HepG2 (cell line): ENCODE data around the gene CDKN1A. TPM values are rescaled to one million over a fixed set of nuclear protein-coding genes. Genes with fewer than 3 reads are reported as not detected.
A peak's percentile ranks its signal among the peaks of the same experiment; 100 is the strongest.

Experiments used
- ATAC-seq: fragments of 200-7000 bp; cut with Tn5 transposase; 3 replicates; pipeline ENCODE4 v1.9.1; 2020; ENCODE audit warnings: mild to moderate bottlenecking, moderate library complexity
- BruUV-seq: library from RNA; stranded (reverse); fragments of 400-500 nt; replicated peaks from 2 replicates; lab custom pipeline; 2021; lab: Mats Ljungman, UMichigan
- CTCF ChIA-PET: fragments of 300-600 bp; formaldehyde crosslinking; extraction: SDS; loops from one replicate; lab custom pipeline; 2021; ENCODE audit warnings: low total read pairs, inconsistent platforms, low intra/inter-chr PET ratio; lab: Yijun Ruan, JAX
- POLR2A ChIA-PET: fragments of 350-600 bp; sonication (Branson Sonifier 250); formaldehyde crosslinking; loops from one replicate; lab custom pipeline; 2020; ENCODE audit warnings: antibody characterized with exemption, inconsistent platforms; lab: Yijun Ruan, JAX
- DNase-seq: peaks from one replicate; pipeline ENCODE4 v3.0.0-alpha.2; 2015; ENCODE audit warnings: low spot score
- FAIRE-seq: peaks from 3 replicates; lab custom pipeline; 2011; peaks lifted over from hg19 to GRCh38; lab: Jason Lieb, UNC
- H2AFZ ChIP-seq: one replicate; pipeline ENCODE4 v1.6.1; 2011; ENCODE audit warnings: low read length, inconsistent platforms
- H3K27ac ChIP-seq: fragments of 300-600 bp; 3 replicates; pipeline ENCODE4 v1.8.0; 2011; ENCODE audit warnings: mixed run types, mild to moderate bottlenecking, mixed read lengths, low read length, inconsistent platforms; ENCODE audit not compliant: insufficient read depth; ENCODE audit errors: extremely low read length
- H3K27me3 ChIP-seq, 2 experiments: fragments of 200-600 bp in 1 of 2; 2 replicates in 1 of 2; 3 replicates in 1 of 2; pipeline versions ENCODE4 v1.6.0 to v1.8.0; 2011; ENCODE audit warnings: low read length in 2 of 2, mild to moderate bottlenecking in 2 of 2, moderate library complexity in 2 of 2, inconsistent platforms in 1 of 2; ENCODE audit not compliant: insufficient read depth in 2 of 2, control insufficient read depth in 1 of 2
- H3K36me3 ChIP-seq, 2 experiments: fragments of 200-600 bp in 1 of 2; replicated peaks in 1 of 2; 2 replicates in 1 of 2; 3 replicates in 1 of 2; pipeline versions ENCODE4 v1.5.1 to v1.8.0; 2011; ENCODE audit warnings: low read length in 2 of 2, inconsistent platforms in 1 of 2; ENCODE audit not compliant: insufficient read depth in 2 of 2, control insufficient read depth in 1 of 2
- H3K4me1 ChIP-seq: 2 replicates; pipeline ENCODE4 v1.5.1; 2012; ENCODE audit warnings: low read length, inconsistent platforms; ENCODE audit not compliant: insufficient read depth
- H3K4me2 ChIP-seq: 2 replicates; pipeline ENCODE4 v1.6.0; 2011; ENCODE audit warnings: low read depth, low read length, inconsistent platforms
- H3K4me3 ChIP-seq, 3 experiments: fragments of 200-600 bp in 1 of 3; sonication (generic), shearing (Covaris generic) in 1 of 3; replicated peaks in 1 of 3; 2 replicates each; pipeline ENCODE4 v1.5.1; 2011 to 2016; ENCODE audit warnings: low read length in 3 of 3, inconsistent platforms in 2 of 3, low read depth in 2 of 3, mild to moderate bottlenecking in 2 of 3, control low read depth in 1 of 3, mixed read lengths in 1 of 3; ENCODE audit not compliant: insufficient read depth in 1 of 3
- H3K79me2 ChIP-seq: one replicate; pipeline ENCODE4 v1.6.1; 2011; ENCODE audit warnings: low read length, inconsistent platforms; ENCODE audit not compliant: insufficient read depth
- H3K9ac ChIP-seq: 2 replicates; pipeline ENCODE4 v1.6.0; 2011; ENCODE audit warnings: mild to moderate bottlenecking, low read depth, low read length, inconsistent platforms; ENCODE audit not compliant: insufficient read depth
- H3K9me3 ChIP-seq: 2 replicates; pipeline ENCODE4 v1.5.1; 2012; ENCODE audit warnings: mild to moderate bottlenecking, low read length
- H4K20me1 ChIP-seq: 2 replicates; pipeline ENCODE4 v1.6.0; 2011; ENCODE audit warnings: inconsistent platforms, mild to moderate bottlenecking, low read length, moderate library complexity; ENCODE audit not compliant: insufficient read depth
- ATF7 ChIP-seq, 2 experiments: fragments of 450-650 bp in 1 of 2; sonication (generic) in 1 of 2; formaldehyde crosslinking in 1 of 2; IDR thresholded peaks; 2 replicates each; pipeline versions ENCODE4 v1.4.0 to v1.6.1; 2016 to 2020; ENCODE audit warnings: antibody characterized with exemption in 1 of 2, mild to moderate bottlenecking in 1 of 2, missing genetic modification reagents in 1 of 2
- ATF7-NPFF ChIP-seq: sonication (generic); formaldehyde crosslinking; IDR thresholded peaks from 2 replicates; pipeline ENCODE4 v1.8.1; 2023; ENCODE audit warnings: mild to moderate bottlenecking, low read depth, missing genetic modification reagents, moderate library complexity
- CREB1 ChIP-seq, 2 experiments: fragments of 450-650 bp in 1 of 2; IDR thresholded peaks; 2 replicates each; pipeline ENCODE4 v1.6.1; 2016 to 2017; ENCODE audit warnings: control low read depth in 1 of 2, mild to moderate bottlenecking in 1 of 2, missing compliant biosample characterization in 1 of 2, missing genetic modification characterization in 1 of 2
- LRRFIP1 ChIP-seq: sonication (generic); formaldehyde crosslinking; conservative IDR thresholded peaks from 2 replicates; pipeline ENCODE4 v1.4.0; 2020; ENCODE audit warnings: missing genetic modification reagents
- SRSF9 ChIP-seq: fragments of 200-400 bp; formaldehyde crosslinking; IDR thresholded peaks from 2 replicates; pipeline ENCODE4 v1.6.1; 2018; ENCODE audit warnings: borderline replicate concordance, mild to moderate bottlenecking, low read depth, low read length; ENCODE audit not compliant: insufficient read depth, poor library complexity, severe bottlenecking
- WGBS: methylation state at CpG from one replicate; pipeline ENCODE4 v1.1.6; 2017; ENCODE audit warnings: low lambda C conversion rate; 5-methylcytosine and 5-hydroxymethylcytosine counted together
- in situ Hi-C: cut with HindIII; loops from 2 replicates; pipeline ENCODE4 v1.10.0; 2017; ENCODE audit warnings: low pct_unique_long_range_greater_than_20kb; ENCODE audit not compliant: extremely low pct_ligation_motif_present
- intact Hi-C: fragments of 100-400 bp; cut with micrococcal nuclease; formaldehyde crosslinking; loops from one replicate; pipeline ENCODE4 v1.10.0; 2022; ENCODE audit not compliant: unreplicated experiment
- polyA plus RNA-seq, 8 experiments: library from polyadenylated mRNA; depleted of rRNA in 3 of 8; stranded (reverse) in 7 of 8; unstranded in 1 of 8; fragments of >200 nt; fragmentation: Illumina TruSeq in 4 of 8; extraction: Trizol in 4 of 8; gene quantifications; 2 replicates each; pipeline versions ENCODE4 v1.2.1 to v1.2.3, GENCODE V29; 2011 to 2016; ENCODE audit warnings: low read depth in 4 of 8, missing spikeins in 1 of 8, mixed read lengths in 1 of 8; ENCODE audit not compliant: insufficient read depth in 1 of 8
- total RNA-seq, 5 experiments: library from RNA; depleted of rRNA; stranded (reverse); fragments of >200 nt; fragmentation: Illumina TruSeq; extraction: Trizol; gene quantifications; 2 replicates each; pipeline ENCODE4 v1.2.3, GENCODE V29; 2016; ENCODE audit warnings: low read depth in 1 of 5

CDKN1A gene
- total and polyA plus RNA-seq, 2 of the 13 experiments (the other 11 are each of a cell fraction or from before 2014, with no cell fraction given), result 60.7 to 92.1 TPM

GRCh38 chr6:36729161-36729524 is 50.6 kb downstream of the CDKN1A start:
- Histone ChIP-seq H3K4me2 (no peak overlapping the region), H3K4me3 (no peak overlapping the region), H3K27ac (no peak overlapping the region), H3K9ac (no peak overlapping the region), H3K27me3 (peaks cover 4 to 51% of the 10 kb centered on the region in 2 experiments; a peak in 3 of 5 replicates), H4K20me1 (no peaks in the 10 kb centered on the region), H2AFZ (no peak overlapping the region), H3K4me1 (no peaks in the 10 kb centered on the region), H3K79me2 (no peaks in the 10 kb centered on the region), H3K36me3 (no peaks in the 10 kb centered on the region), H3K9me3 (no peaks in the 10 kb centered on the region)
- WGBS, result 25% methylated on average over 3 of the region's 3 CpGs
- no peak for TF ChIP-seq ATF7-NPFF
- no peak for TF ChIP-seq SRSF9
- peak; percentile 47; the same call in 1 of the 2 replicates for TF ChIP-seq ATF7 (IDR thresholded peaks at IDR 0.05)
- TF ChIP-seq ATF7 (CRISPR knock-in tag; IDR thresholded peaks at IDR 0.05), result no peak
- peak; percentile 29; the same call in 1 of the 2 replicates for TF ChIP-seq CREB1 (IDR thresholded peaks at IDR 0.05)
- TF ChIP-seq CREB1 (CRISPR knock-in tag; IDR thresholded peaks at IDR 0.05), result no peak
- ATAC-seq (no peak), DNase-seq (no peak), FAIRE-seq (no peak)
- BruUV-seq, result no TSS peak
- CTCF ChIA-PET, result interaction anchor here (0.6 kb wide), 1 partner anchor 48 kb away, joined by 4 read pairs; no protein-coding TSS in a partner anchor
- in situ Hi-C loops (no loop called here), intact Hi-C loops (no loop called here)
- POLR2A ChIA-PET, result no interaction called here

- CTCF ChIA-PET, result no interaction called here
Measured at GRCh38 chr6:36730424-36731380, 52.2 kb downstream of the CDKN1A start.

More at GRCh38 chr6:36730424-36731380, 52.2 kb downstream of the CDKN1A start:
- no peaks in the 10 kb centered on the region for H3K79me2 ChIP-seq
- no peaks in the 10 kb centered on the region for H4K20me1 ChIP-seq
- no peak overlapping the region for H3K4me2 ChIP-seq
- H3K9ac ChIP-seq, result no peak overlapping the region
- DNase-seq (no peak), FAIRE-seq (no peak), ATAC-seq (no peak)
- no peak overlapping the region for H2AFZ ChIP-seq
- in situ Hi-C loops (no loop called here), intact Hi-C loops (no loop called here)
- no TSS peak for BruUV-seq
- H3K4me1 ChIP-seq, result no peaks in the 10 kb centered on the region
- no peaks in the 10 kb centered on the region for H3K9me3 ChIP-seq
- no peak overlapping the region for H3K4me3 ChIP-seq
- no peaks in the 10 kb centered on the region for H3K36me3 ChIP-seq
- WGBS, result 23% methylated on average over 9 of the region's 15 CpGs
- no peak for TF ChIP-seq LRRFIP1 (CRISPR knock-in tag)
- H3K27me3 ChIP-seq, result peaks cover 12 to 66% of the 10 kb centered on the region in 2 experiments
- POLR2A ChIA-PET, result no interaction called here
- H3K27ac ChIP-seq, result no peak overlapping the region
